ENCODE data around the gene UGDH.

DNA sequence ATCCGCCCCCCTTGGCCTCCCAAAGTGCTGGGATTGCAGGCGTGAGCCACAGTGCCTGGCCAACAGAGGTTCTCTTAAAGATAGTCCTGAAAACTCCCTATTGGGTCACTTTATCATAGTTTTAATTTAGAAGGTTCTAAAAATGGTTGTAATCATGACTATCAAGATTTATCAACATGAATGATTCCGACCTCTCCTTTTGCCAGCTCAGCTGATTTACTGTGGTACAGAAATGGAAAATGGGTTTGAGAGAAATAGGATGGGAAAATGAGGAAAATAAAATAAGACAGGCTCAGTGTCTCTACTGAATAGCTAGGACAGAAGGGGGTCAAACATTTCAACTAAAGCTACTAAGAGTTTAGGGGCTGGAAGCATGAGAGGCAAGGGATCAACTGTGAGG, 28.2 kb upstream of the UGDH start:
- no peak for TF ChIP-seq EZH2phosphoT487 (IDR thresholded peaks at IDR 0.05; ENCODE audit: borderline replicate concordance)
- TF ChIP-seq, protein P1, sequence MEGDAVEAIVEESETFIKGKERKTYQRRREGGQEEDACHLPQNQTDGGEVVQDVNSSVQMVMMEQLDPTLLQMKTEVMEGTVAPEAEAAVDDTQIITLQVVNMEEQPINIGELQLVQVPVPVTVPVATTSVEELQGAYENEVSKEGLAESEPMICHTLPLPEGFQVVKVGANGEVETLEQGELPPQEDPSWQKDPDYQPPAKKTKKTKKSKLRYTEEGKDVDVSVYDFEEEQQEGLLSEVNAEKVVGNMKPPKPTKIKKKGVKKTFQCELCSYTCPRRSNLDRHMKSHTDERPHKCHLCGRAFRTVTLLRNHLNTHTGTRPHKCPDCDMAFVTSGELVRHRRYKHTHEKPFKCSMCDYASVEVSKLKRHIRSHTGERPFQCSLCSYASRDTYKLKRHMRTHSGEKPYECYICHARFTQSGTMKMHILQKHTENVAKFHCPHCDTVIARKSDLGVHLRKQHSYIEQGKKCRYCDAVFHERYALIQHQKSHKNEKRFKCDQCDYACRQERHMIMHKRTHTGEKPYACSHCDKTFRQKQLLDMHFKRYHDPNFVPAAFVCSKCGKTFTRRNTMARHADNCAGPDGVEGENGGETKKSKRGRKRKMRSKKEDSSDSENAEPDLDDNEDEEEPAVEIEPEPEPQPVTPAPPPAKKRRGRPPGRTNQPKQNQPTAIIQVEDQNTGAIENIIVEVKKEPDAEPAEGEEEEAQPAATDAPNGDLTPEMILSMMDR (conservative IDR thresholded peaks at IDR 0.05; ENCODE audit: low read length) = no peak
